ENCODE results near the gene ERICH6.

ERICH6 gene

DNA sequence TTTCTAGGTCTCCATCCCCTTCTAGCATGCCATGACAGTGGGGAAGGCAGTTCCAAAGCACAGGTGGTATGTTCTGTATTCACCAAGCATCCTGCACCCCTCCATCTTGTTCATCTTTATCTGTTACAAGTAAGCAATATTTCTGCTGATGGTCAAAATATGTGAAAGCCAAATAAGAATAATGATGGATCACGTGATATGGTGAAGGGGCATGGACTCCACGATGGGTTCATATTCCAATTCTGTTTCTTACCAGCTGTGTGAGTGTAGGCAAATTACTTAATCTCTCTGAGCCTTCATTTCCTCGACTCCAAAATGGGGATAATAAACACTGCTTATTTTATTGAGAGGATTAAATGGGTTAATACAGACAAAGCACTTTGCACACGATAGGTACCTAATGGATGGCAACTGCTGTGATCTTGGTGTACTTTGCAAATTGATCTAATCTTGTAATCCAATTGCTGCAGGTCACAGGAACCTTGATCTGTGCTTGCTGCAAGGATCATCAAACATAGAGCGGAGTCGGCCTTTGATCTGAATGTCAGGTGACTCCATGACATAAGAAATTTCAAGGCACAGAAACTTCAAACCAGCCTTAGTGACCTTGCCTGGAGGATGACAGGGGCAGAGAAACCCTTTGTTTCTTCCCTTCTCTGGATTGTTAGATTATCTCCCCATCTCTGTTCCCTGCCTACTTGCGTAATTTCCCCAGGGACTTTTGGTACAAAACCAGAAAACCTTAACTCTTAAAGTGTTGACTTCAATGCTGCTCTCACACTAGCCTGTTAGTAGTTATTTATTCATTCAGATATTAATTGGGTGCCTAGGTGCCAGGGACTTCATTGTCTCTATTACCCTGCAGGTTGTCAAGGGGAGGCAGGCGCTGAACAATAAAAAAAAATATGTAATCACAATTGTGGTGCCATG, 33.4 kb upstream of the ERICH6 start:
- DNase-seq (ENCODE audit: low spot score): no peak

DNA sequence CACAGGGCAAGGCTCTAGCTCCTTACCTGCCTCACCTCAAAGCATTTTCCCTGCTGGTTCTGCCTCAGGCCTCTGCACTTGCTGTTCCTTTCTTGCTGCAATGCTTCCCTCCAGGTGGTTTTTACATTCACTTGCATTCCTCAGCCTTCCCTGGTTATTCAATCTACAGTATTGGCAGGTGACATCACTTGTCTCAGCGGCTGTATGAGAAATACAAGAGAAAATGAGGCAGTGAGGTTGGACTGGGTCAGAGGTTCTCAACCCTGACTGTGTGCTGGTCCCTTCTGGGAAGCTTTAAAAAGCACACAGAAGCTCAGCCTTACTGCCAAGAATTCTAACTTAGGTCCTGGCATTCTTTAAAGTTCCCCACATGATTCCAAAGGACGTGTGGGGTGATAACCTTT, 32.6 kb upstream of the ERICH6 start:
- DNase-seq (ENCODE audit: low spot score): no peak

DNA sequence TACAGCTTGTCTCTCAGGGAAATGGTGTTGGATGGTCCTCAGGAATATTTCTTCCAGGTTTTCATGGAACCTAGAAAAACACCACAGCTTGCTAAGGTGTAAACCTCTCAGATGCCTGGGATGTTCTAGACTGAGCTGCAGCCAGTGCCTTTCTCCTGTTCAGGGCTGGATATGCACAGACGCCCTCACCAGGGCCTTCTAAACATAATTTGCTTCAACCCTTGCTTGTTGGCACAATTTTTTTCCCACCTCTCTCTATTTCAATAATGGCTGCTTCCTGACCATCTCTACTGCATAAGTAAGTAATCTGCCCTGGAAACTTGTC, 31.0 kb upstream of the ERICH6 start:
- no peak for DNase-seq (ENCODE audit: low spot score)

DNA sequence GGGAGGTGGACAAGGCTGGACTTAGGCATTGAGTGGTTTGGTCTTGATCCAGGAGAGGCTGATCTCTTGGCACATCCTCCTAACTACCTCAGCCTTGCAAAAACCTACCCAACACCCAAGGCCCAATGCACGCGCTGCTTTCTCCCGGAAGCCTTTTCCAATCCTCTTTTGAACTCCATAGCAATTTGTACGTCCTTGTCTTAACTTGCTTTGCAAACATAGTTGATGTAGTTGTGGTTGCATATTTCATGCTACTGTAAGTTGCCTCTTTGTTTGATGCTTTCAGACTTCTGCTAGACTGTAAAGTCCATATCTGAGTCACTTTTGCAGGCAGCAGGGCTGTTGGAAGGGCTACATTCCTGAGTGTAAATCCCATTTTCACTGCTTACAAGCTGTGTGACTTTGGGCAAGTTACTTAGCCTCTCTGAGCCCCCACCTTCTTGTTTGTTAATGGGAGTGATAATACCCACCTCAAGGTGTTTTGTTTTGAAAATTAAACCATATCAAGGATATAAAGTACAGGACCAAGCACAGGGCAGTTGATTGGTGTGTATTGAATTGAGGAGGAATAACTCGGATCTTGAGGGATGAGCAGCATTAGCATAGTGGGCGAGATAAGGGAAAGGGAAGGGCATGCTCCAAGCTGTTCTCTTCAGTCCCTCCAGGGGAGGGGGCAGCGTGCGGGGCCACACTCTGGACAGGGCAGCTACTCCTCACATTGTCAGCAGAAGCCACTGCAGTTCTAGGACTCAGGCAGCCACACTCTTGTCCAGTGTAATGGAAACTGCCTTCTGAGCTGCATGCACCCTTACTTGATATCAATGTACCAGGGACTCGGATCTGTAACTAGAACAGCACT, 30.4 kb upstream of the ERICH6 start:
- no peak for DNase-seq (ENCODE audit: low spot score)

DNA sequence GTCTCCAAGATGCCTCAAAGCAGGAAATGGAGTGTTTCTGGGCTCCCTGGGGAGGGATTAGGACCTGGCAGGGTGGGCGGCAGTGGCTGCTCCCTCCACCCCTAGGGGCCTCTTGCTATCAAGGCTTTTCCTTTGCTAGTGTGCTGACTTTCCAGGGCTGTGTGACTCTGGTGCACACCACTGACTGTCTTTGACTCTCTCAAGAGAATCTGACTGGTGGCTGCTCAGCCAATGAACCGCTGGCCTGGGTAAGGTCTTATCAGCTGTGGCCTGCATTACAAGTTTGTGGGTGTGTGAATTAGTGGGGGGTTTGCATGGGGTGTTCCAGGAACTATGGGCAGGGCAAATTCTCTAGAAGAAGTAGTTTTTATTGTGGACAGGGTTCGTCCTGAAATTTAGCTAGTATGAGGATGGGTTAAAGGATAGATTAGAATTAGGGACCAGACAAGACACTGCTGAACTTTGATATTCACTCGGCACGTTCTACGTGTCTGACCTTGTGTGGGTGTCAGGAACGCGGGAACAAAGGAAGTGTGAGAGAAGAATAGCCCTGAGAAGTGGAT, 29.7 kb upstream of the ERICH6 start:
- no peak for DNase-seq (ENCODE audit: low spot score)

DNA sequence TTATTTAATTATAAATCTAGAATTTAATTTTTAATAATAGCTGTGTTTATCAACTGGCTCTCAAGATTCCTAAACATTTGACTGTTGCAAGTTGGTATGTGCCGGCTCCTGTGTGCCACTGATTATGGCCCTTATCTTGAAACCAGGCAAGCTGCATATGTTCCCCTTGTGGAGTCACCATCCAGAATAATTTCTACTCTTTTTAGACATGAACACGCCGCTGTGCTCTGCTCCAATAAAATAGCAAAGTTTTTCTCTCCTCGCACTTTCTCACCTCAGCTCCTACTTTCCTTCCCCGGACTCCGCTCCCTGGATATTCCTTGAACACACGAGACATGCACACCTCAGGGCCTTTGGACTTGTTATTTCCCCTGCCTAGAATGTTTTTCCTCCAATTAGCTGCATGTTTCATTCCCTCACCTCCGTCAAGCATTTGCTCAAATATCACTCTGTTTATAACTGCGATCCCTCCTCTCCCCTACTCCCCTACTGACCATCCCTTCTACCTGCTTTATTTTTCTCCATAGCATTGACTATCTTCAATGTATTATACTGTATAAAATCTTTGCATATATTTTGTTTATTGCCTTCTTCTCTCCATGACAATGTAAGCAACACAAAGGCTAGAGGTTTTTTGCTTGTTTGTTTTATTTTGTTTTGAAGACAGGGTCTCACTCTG, 26.1 kb upstream of the ERICH6 start:
- no peak for DNase-seq (ENCODE audit: low spot score)

DNA sequence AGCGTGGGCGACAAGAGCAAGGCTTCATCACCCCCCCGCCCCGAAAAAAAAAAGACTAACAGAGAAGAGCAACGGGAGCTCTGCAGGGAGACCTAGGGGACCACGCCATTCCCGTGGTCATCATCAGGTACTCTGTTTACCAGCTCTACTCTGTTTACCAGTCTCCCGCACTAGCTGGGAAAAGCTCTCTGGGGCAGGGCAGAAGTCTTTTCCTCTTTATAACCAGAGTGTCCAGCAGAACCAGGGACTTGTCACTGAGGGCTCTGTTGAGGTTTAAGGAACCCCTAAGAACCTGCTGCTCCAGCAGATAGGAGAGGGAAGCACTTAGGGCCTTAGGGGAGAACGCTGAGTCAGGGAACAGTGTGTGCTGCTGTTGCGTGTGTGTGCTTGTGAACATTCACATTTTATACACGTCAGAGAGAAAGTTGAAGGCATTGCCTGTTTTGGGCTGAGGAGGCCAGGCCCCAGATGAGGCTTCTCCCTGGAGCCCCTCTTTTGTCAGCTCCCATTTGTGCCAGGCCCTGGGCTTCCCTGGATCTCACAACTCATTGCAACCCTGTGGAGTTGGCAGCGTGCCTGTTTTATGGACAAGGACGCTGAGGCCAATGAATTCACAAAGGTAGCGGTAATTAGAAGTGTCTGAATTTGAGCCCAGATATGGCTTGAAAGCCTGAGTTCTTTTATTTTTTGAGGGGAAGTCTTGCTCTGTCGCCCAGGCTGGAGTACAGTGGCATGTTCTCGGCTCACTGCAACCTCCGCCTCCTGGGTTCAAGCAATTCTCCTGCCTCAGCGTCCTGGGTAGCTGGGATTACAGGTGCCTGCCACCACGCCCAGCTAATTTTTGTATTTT, 24.2 kb upstream of the ERICH6 start:
- DNase-seq (ENCODE audit: low spot score): no peak

DNA sequence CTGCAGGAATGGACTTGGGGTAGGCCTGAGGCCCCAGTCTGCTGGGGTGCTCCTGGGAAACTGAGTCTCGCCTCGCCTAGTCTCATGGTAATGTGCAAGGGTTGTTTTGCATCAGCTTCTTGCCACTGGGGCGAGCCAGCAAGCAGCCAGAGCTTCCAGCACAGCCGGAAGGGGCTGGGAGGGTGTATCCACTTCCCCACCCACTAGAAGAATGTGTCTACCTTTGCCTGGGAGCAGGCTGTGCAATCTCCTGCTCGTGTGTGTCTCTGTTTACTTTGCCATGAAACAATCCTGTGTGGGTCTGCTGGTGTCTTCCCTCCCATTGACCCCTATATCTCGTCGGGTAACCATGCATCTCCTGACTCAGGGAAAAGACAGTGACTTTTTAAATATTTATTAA, 21.8 kb upstream of the ERICH6 start:
- no peak for DNase-seq (ENCODE audit: low spot score)

DNA sequence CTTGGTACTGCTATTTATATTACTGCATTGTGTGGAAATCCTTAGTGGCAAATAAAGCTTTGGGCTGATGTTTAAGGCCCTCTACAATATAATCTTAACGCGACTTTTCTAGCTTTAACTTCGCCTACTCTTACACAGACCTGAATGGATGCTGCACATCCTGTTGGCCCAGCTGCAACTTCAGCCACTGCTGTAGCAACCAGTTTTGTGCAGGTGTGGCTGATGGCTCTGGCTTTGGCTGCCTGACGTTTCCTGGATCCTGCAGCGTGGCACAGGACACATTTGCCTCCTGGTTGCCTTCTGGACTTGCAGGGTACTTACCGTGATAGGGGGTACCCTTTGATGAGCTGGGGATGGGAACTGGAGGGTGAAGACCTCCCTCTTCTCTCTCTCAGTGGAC, 20.2 kb upstream of the ERICH6 start:
- DNase-seq (ENCODE audit: low spot score): no peak

DNA sequence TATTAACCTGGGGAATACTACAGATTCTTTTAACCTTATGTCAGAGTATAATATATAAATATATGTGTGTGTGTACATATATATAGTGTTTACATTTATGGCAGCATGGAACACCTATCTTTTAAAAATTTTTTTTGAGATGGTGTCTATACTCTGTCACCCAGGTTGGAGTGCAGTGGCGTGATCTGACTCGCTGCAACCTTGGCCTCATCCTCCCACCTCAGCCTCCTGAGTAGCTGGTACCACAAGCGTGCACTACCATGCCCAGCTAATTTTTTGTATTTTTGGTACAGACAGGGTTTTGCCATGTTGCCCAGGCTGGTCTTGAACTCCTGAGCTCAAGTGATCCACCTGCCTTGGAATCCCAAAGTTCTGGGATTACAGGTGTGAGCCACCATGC, 18.5 kb upstream of the ERICH6 start:
- DNase-seq (ENCODE audit: low spot score): no peak

DNA sequence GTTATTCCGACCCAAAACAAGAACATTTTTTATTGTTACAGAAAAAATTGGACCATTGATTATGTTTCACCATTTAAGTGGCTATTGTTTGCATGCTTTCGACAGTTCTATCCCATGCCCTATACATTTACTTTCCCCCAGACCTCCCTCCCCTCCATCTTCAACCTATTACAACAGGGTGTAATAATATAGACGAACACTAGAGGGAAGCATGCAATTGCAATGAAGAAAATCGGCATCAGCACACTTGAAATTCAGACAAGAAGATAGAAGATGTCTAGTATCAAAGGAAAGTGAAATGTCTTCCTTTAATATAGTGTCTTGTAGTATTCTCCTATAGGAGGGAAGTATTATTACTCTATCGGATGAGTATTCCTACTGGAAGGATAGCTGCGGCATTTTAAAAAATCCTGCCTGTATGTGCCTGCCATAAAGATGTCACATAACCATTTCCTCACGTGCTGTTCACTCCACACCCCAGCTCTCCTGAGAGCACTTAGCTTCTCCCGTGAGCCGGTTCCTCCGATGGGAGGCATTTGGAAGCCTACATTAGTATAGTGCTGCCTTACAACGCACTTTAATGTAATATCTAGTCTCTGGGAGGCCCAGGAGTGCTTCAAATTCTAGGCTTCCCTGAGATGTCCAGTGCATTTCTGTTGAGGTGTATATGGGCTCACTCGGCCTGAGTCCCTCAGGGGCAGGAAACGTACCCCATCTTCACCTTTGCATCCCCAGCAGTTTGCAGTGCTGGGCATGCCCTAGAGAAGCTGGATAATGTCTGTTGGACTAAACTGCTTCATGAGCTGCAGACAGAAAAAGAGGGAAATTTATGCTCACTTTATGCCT, 17.8 kb upstream of the ERICH6 start:
- DNase-seq (ENCODE audit: low spot score): peak; percentile 75

DNA sequence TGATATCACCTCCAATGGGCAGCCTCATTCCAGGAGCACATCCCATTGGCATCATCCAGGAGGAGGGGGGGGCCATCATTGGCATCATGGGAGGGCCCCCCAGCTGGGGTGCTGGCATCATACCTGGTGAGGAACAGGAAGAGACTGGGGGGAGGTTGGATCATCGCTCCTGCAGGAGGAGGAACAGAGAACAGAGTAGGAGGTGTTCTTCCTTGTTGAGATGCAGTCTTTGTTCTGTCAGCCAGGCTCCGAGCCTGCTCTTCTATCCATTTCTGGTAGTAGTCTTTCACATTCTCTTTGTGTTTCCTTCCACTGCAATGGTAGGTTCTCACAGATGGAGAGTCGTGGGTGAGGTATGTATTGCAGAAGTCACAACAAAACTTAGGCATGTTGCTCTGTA, 16.7 kb upstream of the ERICH6 start:
- DNase-seq (ENCODE audit: low spot score): no peak

DNA sequence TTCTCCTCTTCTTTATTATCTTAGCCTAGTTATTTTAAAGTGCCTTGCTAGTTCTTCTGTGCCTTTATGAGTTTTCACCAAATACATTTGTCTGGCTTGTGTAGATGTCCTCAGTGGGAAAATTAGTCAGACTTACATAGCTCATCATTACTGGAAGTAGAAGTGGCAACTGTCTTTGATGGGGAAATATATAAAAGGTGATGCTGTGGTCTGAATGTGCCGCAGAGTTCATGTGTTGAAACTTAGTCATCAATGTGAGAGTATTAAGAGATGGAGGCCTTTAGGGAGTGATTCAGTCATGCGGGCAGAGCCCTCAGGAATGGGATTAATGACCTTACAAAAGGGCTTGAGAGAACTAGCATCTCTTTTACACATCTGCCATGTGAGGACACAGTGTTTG, 6.4 kb upstream of the ERICH6 start:
- no peak for DNase-seq (ENCODE audit: low spot score)

DNA sequence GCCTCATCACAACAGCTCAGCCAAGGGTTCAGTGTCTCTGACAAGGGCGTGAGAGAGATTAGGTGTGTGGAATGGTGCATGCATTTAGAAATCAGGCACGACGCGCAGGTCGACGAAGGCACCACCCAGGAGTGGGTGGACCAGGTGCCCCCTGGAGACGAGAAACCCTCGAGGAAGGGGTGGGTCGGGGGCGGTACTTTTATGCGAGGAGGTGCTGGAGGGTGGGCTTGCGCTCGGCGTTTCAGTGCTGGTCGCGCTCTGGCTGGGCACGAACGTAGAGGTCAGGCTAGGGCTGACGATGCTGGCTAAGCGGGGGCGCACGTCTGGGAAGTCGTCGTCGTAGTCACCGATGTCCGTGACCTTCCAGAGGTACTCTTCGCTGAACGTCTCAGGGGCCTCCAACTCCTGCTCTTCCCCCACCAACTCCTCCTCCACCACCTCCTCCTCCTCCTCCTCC, 393 bp downstream of the ERICH6 start:
- DNase-seq (ENCODE audit: low spot score): peak; percentile 51

DNA sequence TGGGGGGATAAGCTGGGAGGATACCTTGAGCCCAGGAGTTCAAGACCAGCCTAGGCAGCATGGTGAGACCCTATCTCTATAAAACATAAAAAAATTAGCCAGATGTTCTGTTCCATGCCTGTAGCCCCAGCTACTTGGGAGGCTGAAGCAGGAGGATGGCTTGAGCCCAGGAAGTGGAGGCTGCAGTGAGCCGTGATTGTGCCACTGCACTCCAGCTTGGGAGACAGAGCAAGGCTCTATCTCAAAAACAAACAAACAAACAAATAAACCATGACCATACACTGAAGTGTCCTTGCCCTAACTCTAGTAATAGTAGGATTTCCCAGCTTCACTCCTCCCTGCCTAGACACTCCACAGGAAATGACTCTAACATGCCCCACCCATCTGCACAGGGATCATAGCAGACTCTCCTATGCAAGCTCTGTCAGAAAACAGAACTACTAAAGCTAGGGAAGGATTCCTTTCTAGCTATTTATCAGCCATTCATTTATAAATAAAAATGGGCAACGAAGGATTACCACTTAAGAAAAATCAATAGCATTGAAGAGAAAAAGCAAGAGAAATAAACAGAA, 4.6 kb downstream of the ERICH6 start:
- no peak for DNase-seq (ENCODE audit: low spot score)

DNA sequence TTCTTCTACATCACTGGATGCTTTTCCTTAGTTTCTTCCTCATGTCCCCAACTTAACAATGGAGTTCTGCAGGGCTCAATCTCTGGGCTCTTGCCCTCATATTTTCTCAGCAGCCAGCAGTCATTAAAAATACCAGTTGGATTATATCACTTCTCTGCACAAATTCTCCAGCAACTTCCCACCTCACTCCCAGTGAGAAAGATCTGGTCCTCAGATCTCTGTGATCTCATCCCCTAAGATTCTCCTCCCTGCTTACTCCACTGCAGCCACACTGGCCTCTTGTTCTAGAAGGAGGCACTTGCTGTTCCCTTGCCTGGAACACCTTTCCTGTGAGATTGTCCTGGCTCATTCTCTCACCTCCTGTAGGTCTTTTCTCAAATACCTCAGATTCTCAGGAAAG, 6.1 kb downstream of the ERICH6 start:
- DNase-seq (ENCODE audit: low spot score): no peak

DNA sequence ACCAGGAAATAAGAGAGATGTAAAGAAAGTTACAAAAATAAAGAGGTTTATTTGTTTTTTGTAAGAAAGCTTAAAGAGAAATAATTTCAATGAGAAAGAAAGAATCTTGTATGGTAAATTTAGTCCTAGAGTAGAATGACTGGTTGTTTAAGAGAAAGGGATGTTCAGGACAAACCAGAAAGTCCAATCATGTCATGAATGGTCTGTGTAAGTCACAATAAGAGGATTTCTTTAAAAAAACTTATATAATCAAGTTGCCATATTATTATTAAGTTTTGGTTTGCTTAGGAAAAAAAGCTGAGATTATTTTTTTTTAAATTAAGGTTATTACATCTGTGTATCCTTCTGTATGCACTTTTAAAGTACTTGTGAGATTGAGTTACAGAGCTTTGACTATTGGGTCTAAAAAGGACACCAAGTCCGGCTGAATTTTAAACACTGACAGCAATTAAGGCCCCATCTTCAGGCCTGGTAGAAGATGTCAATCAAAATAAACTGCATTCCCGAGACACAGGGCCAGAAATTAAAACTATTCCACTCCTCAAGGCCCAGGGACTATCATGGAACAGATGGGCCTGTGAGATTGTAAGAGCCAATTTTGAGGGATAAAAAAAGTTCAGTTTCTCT, 12.2 kb downstream of the ERICH6 start:
- no peak for DNase-seq (ENCODE audit: low spot score)

DNA sequence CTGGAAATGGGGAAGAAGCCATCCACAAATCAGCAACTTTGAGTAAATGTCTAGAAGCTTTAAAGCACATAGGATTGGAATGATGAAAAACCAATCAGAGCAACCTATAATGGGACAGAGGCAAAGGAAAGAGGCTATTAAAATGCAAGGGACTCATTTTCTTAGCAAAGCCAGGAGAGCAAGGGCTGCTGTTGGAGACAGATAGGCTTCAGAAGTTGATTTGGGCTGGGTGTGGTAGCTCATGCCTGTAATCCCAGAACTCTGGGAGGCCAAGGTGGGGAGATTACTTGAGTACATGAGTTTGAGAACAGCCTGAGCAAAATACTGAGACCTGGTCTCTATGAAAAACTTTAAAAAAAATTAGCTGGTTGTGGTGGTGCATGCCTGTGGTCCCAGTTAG, 16.1 kb downstream of the ERICH6 start:
- DNase-seq (ENCODE audit: low spot score): no peak

DNA sequence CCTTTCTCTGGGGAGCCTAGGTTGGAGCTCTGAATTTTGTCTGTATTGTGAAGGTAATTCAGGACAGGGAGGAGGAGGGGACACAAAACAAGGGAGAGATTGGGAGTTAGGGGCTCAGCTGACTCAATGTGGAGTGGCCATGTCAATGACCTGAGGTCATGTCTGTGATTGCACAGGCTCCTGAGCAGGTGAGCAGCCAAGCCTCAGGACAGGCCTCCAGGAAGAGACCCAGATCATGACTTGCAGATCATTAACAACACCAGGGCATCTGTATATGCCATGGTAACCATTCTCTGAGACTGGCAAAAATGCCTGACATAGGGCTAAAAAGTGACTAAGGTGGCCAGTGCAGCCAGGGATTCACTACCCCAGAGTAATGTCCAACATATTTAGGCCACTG, 20.9 kb downstream of the ERICH6 start:
- no peak for DNase-seq (ENCODE audit: low spot score)

DNA sequence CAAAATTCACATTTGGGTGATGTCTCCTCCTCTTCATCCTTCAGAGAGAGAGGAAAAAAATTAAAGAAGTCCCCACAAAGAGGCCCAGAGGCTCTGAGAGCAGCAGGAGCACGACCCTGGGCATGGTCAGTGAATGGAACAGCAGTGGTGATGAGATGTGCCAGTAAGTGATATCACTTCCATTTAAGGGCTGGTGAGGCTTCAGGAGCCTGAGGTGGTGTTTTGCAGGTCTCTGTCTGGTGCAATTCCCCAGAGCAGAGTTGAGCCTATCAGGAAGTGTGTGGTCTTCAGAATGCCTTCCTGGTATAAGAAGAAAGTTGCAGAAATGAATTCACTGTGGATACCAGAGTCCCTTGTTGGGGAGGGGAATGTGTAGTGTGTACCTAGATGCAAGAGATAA, 21.4 kb downstream of the ERICH6 start:
- no peak for DNase-seq (ENCODE audit: low spot score)
